SK-N-MC (cell line): ENCODE data around the gene GLTPD2.

Experiments used
- DNase-seq: peaks from one replicate; pipeline ENCODE4 v3.0.0-alpha.2; 2011; ENCODE audit warnings: low read depth, low spot score
- H3K27ac ChIP-seq: fragments of 200-600 bp; sonication (generic); 2 replicates; pipeline ENCODE4 v1.5.1; 2016; ENCODE audit warnings: mixed run types
- H3K36me3 ChIP-seq: fragments of 200-600 bp; sonication (generic); 2 replicates; pipeline ENCODE4 v1.6.1; 2017; ENCODE audit warnings: antibody characterized with exemption, low read length, mixed read lengths; ENCODE audit not compliant: insufficient read depth
- H3K4me3 ChIP-seq: fragments of 200-600 bp; sonication (generic); 2 replicates; pipeline ENCODE4 v1.5.1; 2016
- H3K9ac ChIP-seq: fragments of 200-600 bp; sonication (generic); 2 replicates; pipeline ENCODE4 v1.8.0; 2017; ENCODE audit warnings: mixed run types, mixed read lengths; ENCODE audit not compliant: insufficient read length
- H3K9me3 ChIP-seq: fragments of 200-600 bp; sonication (generic); 2 replicates; pipeline ENCODE4 v1.6.1; 2017; ENCODE audit warnings: low read depth, mild to moderate bottlenecking, antibody characterized with exemption, low read length, moderate library complexity, mixed read lengths
- EZH2 ChIP-seq: fragments of 200-600 bp; sonication (generic); IDR thresholded peaks from one replicate; pipeline ENCODE4 v1.6.1; 2017; ENCODE audit warnings: antibody characterized with exemption
- FOXP2 ChIP-seq: optimal IDR thresholded peaks from 2 replicates; pipeline ENCODE3; 2011; ENCODE audit warnings: mild to moderate bottlenecking, moderate library complexity; ENCODE audit not compliant: insufficient read depth; ENCODE audit errors: extremely low read length, control extremely low read depth
- POLR2AphosphoS5 ChIP-seq: IDR thresholded peaks from 2 replicates; pipeline ENCODE4 v1.6.1; 2012; ENCODE audit warnings: mild to moderate bottlenecking, low read depth, low read length, borderline replicate concordance

The GLTPD2 gene

GRCh38 chr17:4766201-4766600, 22.6 kb upstream of the GLTPD2 start:
- Histone ChIP-seq H3K27ac (no peak overlapping the region), H3K9me3 (no peaks in the 10 kb centered on the region), H3K4me3 (no peak overlapping the region), H3K9ac (no peak overlapping the region), H3K36me3 (no peaks in the 10 kb centered on the region)
- TF ChIP-seq FOXP2 (no peak), EZH2 (no peak), POLR2AphosphoS5 (no peak)
- DNase-seq, result no peak

DNA sequence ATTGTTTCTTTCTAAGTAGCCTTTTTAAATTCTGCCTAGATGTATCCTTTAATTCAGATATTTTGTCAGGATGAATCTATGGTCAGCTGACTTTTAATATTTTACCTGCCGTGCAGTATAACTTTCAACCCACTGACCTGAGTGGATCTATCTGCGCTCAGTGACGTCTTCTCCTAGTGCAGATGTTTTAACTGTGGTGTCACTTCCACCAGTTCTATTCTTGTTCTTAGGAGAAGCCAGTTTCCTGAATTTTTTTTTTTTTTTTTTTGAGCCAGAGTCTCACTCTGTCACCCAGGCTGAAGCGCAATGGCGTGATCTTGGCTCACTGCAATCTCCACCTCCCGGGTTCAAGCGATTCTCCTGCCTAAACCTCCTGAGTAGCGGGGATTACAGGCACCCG, 22.0 kb upstream of the GLTPD2 start:
- H3K36me3 ChIP-seq, result no peaks in the 10 kb centered on the region
- DNase-seq, result no peak
- TF ChIP-seq FOXP2 (no peak), POLR2AphosphoS5 (no peak), EZH2 (no peak)
- no peak overlapping the region for H3K4me3 ChIP-seq
- no peaks in the 10 kb centered on the region for H3K9me3 ChIP-seq
- no peak overlapping the region for H3K27ac ChIP-seq
- no peak overlapping the region for H3K9ac ChIP-seq

GRCh38 chr17:4768298-4768697, 20.5 kb upstream of the GLTPD2 start:
- H3K27ac ChIP-seq, result no peak overlapping the region
- H3K9me3 ChIP-seq, result no peaks in the 10 kb centered on the region
- no peaks in the 10 kb centered on the region for H3K36me3 ChIP-seq
- DNase-seq, result no peak
- TF ChIP-seq POLR2AphosphoS5 (no peak), FOXP2 (no peak), EZH2 (no peak)
- no peak overlapping the region for H3K4me3 ChIP-seq
- H3K9ac ChIP-seq, result no peak overlapping the region

GRCh38 chr17:4769628-4770027, 19.1 kb upstream of the GLTPD2 start:
- no peak overlapping the region for H3K27ac ChIP-seq
- no peak for TF ChIP-seq FOXP2
- TF ChIP-seq EZH2, result no peak
- TF ChIP-seq POLR2AphosphoS5, result no peak
- H3K4me3 ChIP-seq, result no peak overlapping the region
- DNase-seq, result no peak
- no peaks in the 10 kb centered on the region for H3K36me3 ChIP-seq
- H3K9ac ChIP-seq, result no peak overlapping the region
- no peaks in the 10 kb centered on the region for H3K9me3 ChIP-seq

DNA sequence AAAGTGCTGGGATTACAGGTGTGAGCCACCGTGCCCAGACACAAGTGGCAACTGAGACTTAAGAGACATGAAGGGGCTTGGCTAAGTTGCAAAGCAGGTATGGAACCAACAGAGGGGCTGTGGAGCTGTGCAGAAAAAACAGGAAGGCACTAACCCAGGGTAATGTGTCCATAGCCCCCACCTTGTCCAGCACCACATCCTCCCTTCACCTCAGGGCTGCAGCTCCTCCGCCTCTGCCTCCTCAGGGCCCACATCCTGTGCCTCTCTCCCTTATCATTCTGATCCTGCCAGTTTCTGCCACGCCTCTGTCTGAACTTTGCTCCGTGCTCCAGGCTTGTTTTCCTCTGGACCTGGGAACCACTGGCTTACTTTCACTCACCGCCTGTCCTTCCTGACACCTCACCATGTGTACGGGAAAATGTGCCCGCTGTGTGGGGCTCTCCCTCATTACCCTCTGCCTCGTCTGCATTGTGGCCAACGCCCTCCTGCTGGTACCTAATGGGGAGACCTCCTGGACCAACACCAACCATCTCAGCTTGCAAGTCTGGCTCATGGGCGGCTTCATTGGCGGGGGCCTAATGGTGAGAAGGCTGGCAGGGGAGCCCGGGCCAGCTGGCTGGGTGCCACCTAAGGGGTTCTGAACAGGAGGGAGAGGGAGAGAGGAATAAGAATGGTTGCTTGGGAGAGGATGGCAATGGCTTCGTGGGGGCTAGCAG, 17.1 kb upstream of the GLTPD2 start, which contains the start of gene TM4SF5:
TM4SF5 (plus strand) TSS at position 368 of the 716 bp plus-strand sequence; CDS start at position 405, 37 bp downstream.
- Histone ChIP-seq H3K9me3 (no peaks in the 10 kb centered on the region), H3K9ac (no peak within 1 kb of the TSS), H3K36me3 (no peaks in the 10 kb centered on the region), H3K27ac (no peak within 1 kb of the TSS), H3K4me3 (no peak within 1 kb of the TSS)
- no peak for TF ChIP-seq FOXP2
- TF ChIP-seq POLR2AphosphoS5, result no peak
- no peak for TF ChIP-seq EZH2
- no peak for DNase-seq

GRCh38 chr17:4772235-4772613, 16.5 kb upstream of the GLTPD2 start:
- Histone ChIP-seq H3K36me3 (no peaks in the 10 kb centered on the region), H3K9me3 (no peaks in the 10 kb centered on the region), H3K4me3 (no peak overlapping the region), H3K27ac (no peak overlapping the region), H3K9ac (no peak overlapping the region)
- TF ChIP-seq POLR2AphosphoS5, result no peak
- no peak for TF ChIP-seq FOXP2
- TF ChIP-seq EZH2, result no peak
- no peak for DNase-seq

GRCh38 chr17:4777969-4778760, 10.6 kb upstream of the GLTPD2 start:
- no peak overlapping the region for H3K27ac ChIP-seq
- no peak overlapping the region for H3K9ac ChIP-seq
- no peaks in the 10 kb centered on the region for H3K9me3 ChIP-seq
- DNase-seq, result no peak
- no peak for TF ChIP-seq FOXP2
- TF ChIP-seq EZH2, result no peak
- no peak for TF ChIP-seq POLR2AphosphoS5
- no peaks in the 10 kb centered on the region for H3K36me3 ChIP-seq
- no peak overlapping the region for H3K4me3 ChIP-seq

DNA sequence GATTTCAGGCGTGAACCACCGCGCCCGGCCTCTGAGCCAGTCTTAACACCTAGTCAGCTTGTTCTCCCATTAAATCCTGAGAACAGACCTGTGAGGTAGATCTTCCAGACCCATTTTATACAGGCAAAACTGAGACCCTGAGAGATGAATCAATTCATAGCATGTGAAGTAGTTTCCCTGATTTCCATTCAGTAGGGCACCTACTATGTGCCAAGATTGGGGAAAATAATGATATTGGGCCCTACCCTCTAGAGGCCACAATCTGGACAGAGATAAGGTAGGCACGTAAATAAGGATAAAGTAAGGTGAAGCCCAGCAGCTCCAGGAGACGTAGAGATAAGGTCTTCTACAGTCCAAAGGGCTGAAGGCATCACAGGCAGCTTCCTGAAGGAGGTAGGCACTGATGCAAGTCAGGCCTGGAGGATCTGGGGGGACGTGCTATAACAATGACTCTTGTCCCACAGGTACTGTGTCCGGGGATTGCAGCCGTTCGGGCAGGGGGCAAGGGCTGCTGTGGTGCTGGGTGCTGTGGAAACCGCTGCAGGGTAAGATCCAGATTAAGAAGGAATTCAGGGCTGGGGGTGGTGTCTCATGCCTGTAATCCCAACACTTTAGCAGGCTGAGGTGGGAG, 8.3 kb upstream of the GLTPD2 start:
- no peaks in the 10 kb centered on the region for H3K36me3 ChIP-seq
- no peak overlapping the region for H3K27ac ChIP-seq
- H3K9ac ChIP-seq, result no peak overlapping the region
- H3K4me3 ChIP-seq, result no peak overlapping the region
- H3K9me3 ChIP-seq, result no peaks in the 10 kb centered on the region
- no peak for DNase-seq
- TF ChIP-seq FOXP2 (no peak), EZH2 (no peak), POLR2AphosphoS5 (no peak)

GRCh38 chr17:4782652-4783051, 6.1 kb upstream of the GLTPD2 start:
- Histone ChIP-seq H3K27ac (no peak overlapping the region), H3K9ac (no peak overlapping the region), H3K9me3 (no peaks in the 10 kb centered on the region), H3K36me3 (no peaks in the 10 kb centered on the region), H3K4me3 (no peak overlapping the region)
- no peak for TF ChIP-seq POLR2AphosphoS5
- no peak for TF ChIP-seq FOXP2
- TF ChIP-seq EZH2, result no peak
- no peak for DNase-seq
